HEK293 (cell line): Measurements from ENCODE around the gene SSMEM1.

Source experiments
- CTCF ChIA-PET: fragments of 350-600 bp; formaldehyde crosslinking; extraction: SDS; loops from one replicate; lab custom pipeline; 2021; ENCODE audit warnings: antibody characterized with exemption; lab: Yijun Ruan, JAX
- POLR2A ChIA-PET: fragments of 300-600 bp; formaldehyde crosslinking; extraction: SDS; loops from one replicate; lab custom pipeline; 2020; ENCODE audit warnings: antibody characterized with exemption, inconsistent platforms; lab: Yijun Ruan, JAX
- H3K27ac ChIP-seq: fragments of 200-500 bp; sonication (Bioruptor generic); 2 replicates; pipeline ENCODE4 v1.5.1; 2014; ENCODE audit warnings: low read depth, low read length, control low read depth, inconsistent platforms; ENCODE audit errors: extremely low read depth
- H3K36me3 ChIP-seq, 2 experiments: fragments of 200-500 bp in 1 of 2; sonication (Bioruptor generic) in 1 of 2; 1 replicate in 1 of 2; 2 replicates in 1 of 2; pipeline ENCODE4 v1.5.1; 2014 to 2017; ENCODE audit warnings: inconsistent platforms in 2 of 2, low read length in 2 of 2; ENCODE audit not compliant: control insufficient read depth in 2 of 2, insufficient read depth in 1 of 2
- H3K4me1 ChIP-seq: fragments of 200-500 bp; sonication (Bioruptor generic); 2 replicates; pipeline ENCODE4 v1.5.1; 2014; ENCODE audit warnings: mild to moderate bottlenecking, low read length, inconsistent platforms; ENCODE audit not compliant: control insufficient read depth, insufficient read depth
- H3K4me3 ChIP-seq: 2 replicates; pipeline ENCODE4 v1.5.1; 2011; ENCODE audit warnings: low read depth, mild to moderate bottlenecking, control low read depth, low read length, moderate library complexity
- H3K9me3 ChIP-seq: fragments of 200-500 bp; sonication (Bioruptor generic); 2 replicates; pipeline ENCODE4 v1.5.1; 2014; ENCODE audit warnings: low read depth, low read length, inconsistent platforms; ENCODE audit not compliant: control insufficient read depth, insufficient read depth
- BCL11A ChIP-seq: fragments of 450-650 bp; formaldehyde crosslinking; IDR thresholded peaks from 2 replicates; pipeline ENCODE4 v1.5.1; 2016; ENCODE audit warnings: low read depth, missing biosample characterization, missing genetic modification characterization
- GLIS2 ChIP-seq: fragments of 450-650 bp; formaldehyde crosslinking; IDR thresholded peaks from 2 replicates; pipeline ENCODE4 v1.5.1; 2016; ENCODE audit warnings: missing biosample characterization, missing genetic modification characterization
- MYNN ChIP-seq: fragments of 450-650 bp; formaldehyde crosslinking; IDR thresholded peaks from 2 replicates; pipeline ENCODE4 v1.5.1; 2016; ENCODE audit warnings: missing biosample characterization, missing genetic modification characterization, borderline replicate concordance
- OSR2 ChIP-seq: fragments of 450-650 bp; formaldehyde crosslinking; IDR thresholded peaks from 2 replicates; pipeline ENCODE4 v1.5.1; 2016; ENCODE audit warnings: missing biosample characterization, missing genetic modification characterization
- TSHZ1 ChIP-seq: fragments of 450-650 bp; formaldehyde crosslinking; IDR thresholded peaks from 2 replicates; pipeline ENCODE4 v1.5.1; 2016; ENCODE audit warnings: missing biosample characterization, missing genetic modification characterization, borderline replicate concordance
- WT1 ChIP-seq: fragments of 450-650 bp; formaldehyde crosslinking; IDR thresholded peaks from 2 replicates; pipeline ENCODE4 v1.5.1; 2016; ENCODE audit warnings: missing biosample characterization, missing genetic modification characterization
- ZNF239 ChIP-seq: fragments of 450-650 bp; formaldehyde crosslinking; IDR thresholded peaks from 2 replicates; pipeline ENCODE4 v1.5.1; 2016; ENCODE audit warnings: missing biosample characterization, missing genetic modification characterization
- ZNF324 ChIP-seq: fragments of 450-650 bp; formaldehyde crosslinking; IDR thresholded peaks from 2 replicates; pipeline ENCODE4 v1.5.1; 2016; ENCODE audit warnings: missing biosample characterization, missing genetic modification characterization
- ZNF354C ChIP-seq: fragments of 450-650 bp; formaldehyde crosslinking; IDR thresholded peaks from 2 replicates; pipeline ENCODE4 v1.5.1; 2016; ENCODE audit warnings: missing biosample characterization, missing genetic modification characterization, low read depth, borderline replicate concordance
- ZNF404 ChIP-seq: fragments of 450-650 bp; formaldehyde crosslinking; IDR thresholded peaks from 2 replicates; pipeline ENCODE4 v1.5.1; 2017; ENCODE audit warnings: missing biosample characterization, missing genetic modification characterization
- ZNF501 ChIP-seq: fragments of 450-650 bp; formaldehyde crosslinking; IDR thresholded peaks from 2 replicates; pipeline ENCODE4 v1.5.1; 2016; ENCODE audit warnings: missing biosample characterization, missing genetic modification characterization
- ZNF518A ChIP-seq: fragments of 450-650 bp; formaldehyde crosslinking; conservative IDR thresholded peaks from 2 replicates; pipeline ENCODE4 v1.5.1; 2016; ENCODE audit warnings: low read depth, missing biosample characterization, missing genetic modification characterization
- ZNF529 ChIP-seq: fragments of 450-650 bp; formaldehyde crosslinking; IDR thresholded peaks from 2 replicates; pipeline ENCODE4 v1.5.1; 2017; ENCODE audit warnings: missing genetic modification characterization, missing biosample characterization; ENCODE audit not compliant: insufficient replicate concordance
- ZNF571 ChIP-seq: fragments of 450-650 bp; formaldehyde crosslinking; IDR thresholded peaks from 2 replicates; pipeline ENCODE4 v1.5.0; 2017; ENCODE audit warnings: missing biosample characterization, missing genetic modification characterization
- ZNF621 ChIP-seq: fragments of 450-650 bp; formaldehyde crosslinking; IDR thresholded peaks from 2 replicates; pipeline ENCODE4 v1.5.1; 2017; ENCODE audit warnings: missing biosample characterization, missing genetic modification characterization
- ZNF626 ChIP-seq: fragments of 450-650 bp; sonication (Bioruptor Pico); formaldehyde crosslinking; IDR thresholded peaks from 2 replicates; pipeline ENCODE4 v1.5.1; 2018; ENCODE audit warnings: missing biosample characterization, missing genetic modification characterization, inconsistent platforms
- ZNF629 ChIP-seq: fragments of 450-650 bp; formaldehyde crosslinking; IDR thresholded peaks from 2 replicates; pipeline ENCODE4 v1.5.1; 2017; ENCODE audit warnings: missing biosample characterization, missing genetic modification characterization
- ZNF701 ChIP-seq: fragments of 450-650 bp; formaldehyde crosslinking; IDR thresholded peaks from 2 replicates; pipeline ENCODE4 v1.5.1; 2016; ENCODE audit warnings: missing biosample characterization, missing genetic modification characterization
- ZNF747 ChIP-seq: fragments of 450-650 bp; formaldehyde crosslinking; IDR thresholded peaks from 2 replicates; pipeline ENCODE4 v1.5.1; 2016; ENCODE audit warnings: missing biosample characterization, missing genetic modification characterization
- ZNF843 ChIP-seq: fragments of 450-650 bp; formaldehyde crosslinking; IDR thresholded peaks from 2 replicates; pipeline ENCODE4 v1.5.1; 2016; ENCODE audit warnings: missing biosample characterization, missing genetic modification characterization
- ZSCAN4 ChIP-seq: fragments of 450-650 bp; formaldehyde crosslinking; IDR thresholded peaks from 2 replicates; pipeline ENCODE4 v1.5.1; 2017; ENCODE audit warnings: missing biosample characterization, missing genetic modification characterization
- TF ChIP-seq, protein P1 (sequence below): fragments of 450-650 bp; formaldehyde crosslinking; IDR thresholded peaks from 2 replicates; pipeline ENCODE4 v1.5.1; 2017; ENCODE audit warnings: missing biosample characterization, missing genetic modification characterization

The SSMEM1 gene

DNA sequence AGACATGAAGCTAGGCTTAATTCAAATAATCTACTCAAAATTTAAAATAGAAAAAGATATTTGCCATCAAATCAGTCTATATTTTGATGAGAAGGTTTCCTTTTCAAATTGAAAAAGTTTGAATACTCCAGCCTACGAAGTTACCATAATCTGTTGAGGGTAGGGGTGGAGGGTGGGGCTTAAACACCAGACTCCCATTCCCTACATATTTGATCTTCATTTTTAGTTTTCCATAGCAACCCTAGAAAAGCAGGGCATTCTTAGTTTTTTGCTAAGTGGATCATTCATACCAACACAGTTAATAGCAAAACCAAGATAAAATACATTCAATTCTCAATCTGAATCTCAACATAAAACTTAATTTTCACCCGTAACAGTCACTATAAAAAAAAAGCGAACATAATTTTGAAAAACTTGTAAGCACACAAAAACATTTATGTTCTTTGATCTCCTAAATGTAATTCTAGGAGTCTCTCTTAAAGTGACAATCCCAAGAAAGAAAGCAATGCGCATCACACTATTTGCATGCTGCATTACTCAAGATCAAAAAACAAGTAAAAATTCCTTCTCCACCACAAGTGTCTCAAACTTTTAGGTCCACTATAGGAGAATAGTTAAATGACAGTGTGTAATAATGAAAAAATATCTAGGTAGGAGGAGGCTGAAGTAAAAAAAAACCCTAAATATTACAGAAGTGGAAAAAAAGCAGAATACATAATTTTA lies 33.3 kb upstream of the SSMEM1 start (continued):
- no peak for TF ChIP-seq ZSCAN4 (tag by site-specific recombination)
- no peak for TF ChIP-seq MYNN (tag by site-specific recombination)
- TF ChIP-seq ZNF571 = no peak
- TF ChIP-seq ZNF354C (tag by site-specific recombination) = no peak
- TF ChIP-seq, all 188 proteins: peak for 0

DNA sequence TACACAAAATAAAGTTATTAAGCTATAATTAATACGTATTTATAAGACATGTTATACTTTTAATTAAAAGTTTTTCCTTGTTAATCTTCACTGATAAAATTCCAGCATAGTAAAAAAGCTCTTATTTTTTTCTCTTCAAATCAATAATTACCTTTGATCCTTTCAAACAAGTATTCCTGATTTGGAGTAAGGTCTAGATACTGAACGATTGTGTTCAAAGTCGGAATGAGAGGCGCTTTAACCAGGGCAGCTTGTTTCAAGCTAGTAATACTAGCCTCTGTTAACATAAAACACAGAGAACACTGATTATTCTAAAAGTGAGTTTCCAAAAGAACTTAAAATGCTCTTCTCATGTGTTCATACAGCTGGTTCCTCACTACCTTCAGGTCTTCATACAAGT lies 29.4 kb upstream of the SSMEM1 start:
- CTCF ChIA-PET = no interaction called here
- peaks cover 43 to 60% of the 10 kb centered on the region in 2 experiments for H3K36me3 ChIP-seq
- POLR2A ChIA-PET = no interaction called here

More for the DNA sequence above, 29.4 kb upstream of the SSMEM1 start:
- H3K9me3 ChIP-seq = no peaks in the 10 kb centered on the region
- TF ChIP-seq ZNF501 (tag by site-specific recombination) = no peak
- no peak for TF ChIP-seq ZNF529 (tag by site-specific recombination)
- no peak for TF ChIP-seq ZNF404
- TF ChIP-seq ZNF239 (tag by site-specific recombination) = no peak
- TF ChIP-seq ZNF701 = no peak
- no peak for TF ChIP-seq TSHZ1
- no peak for TF ChIP-seq GLIS2 (tag by site-specific recombination)
- no peak for TF ChIP-seq ZNF621 (tag by site-specific recombination)
- TF ChIP-seq BCL11A (tag by site-specific recombination) = no peak
- no peak for TF ChIP-seq ZNF518A (tag by site-specific recombination)
- no peak for TF ChIP-seq ZNF843 (tag by site-specific recombination)
- TF ChIP-seq ZNF324 (tag by site-specific recombination) = no peak
- no peak for TF ChIP-seq ZNF747
- no peak for TF ChIP-seq ZNF626 (tag by site-specific recombination)
- TF ChIP-seq, protein P1, sequence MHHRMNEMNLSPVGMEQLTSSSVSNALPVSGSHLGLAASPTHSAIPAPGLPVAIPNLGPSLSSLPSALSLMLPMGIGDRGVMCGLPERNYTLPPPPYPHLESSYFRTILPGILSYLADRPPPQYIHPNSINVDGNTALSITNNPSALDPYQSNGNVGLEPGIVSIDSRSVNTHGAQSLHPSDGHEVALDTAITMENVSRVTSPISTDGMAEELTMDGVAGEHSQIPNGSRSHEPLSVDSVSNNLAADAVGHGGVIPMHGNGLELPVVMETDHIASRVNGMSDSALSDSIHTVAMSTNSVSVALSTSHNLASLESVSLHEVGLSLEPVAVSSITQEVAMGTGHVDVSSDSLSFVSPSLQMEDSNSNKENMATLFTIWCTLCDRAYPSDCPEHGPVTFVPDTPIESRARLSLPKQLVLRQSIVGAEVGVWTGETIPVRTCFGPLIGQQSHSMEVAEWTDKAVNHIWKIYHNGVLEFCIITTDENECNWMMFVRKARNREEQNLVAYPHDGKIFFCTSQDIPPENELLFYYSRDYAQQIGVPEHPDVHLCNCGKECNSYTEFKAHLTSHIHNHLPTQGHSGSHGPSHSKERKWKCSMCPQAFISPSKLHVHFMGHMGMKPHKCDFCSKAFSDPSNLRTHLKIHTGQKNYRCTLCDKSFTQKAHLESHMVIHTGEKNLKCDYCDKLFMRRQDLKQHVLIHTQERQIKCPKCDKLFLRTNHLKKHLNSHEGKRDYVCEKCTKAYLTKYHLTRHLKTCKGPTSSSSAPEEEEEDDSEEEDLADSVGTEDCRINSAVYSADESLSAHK (tag by site-specific recombination) = no peak
- no peak for TF ChIP-seq WT1
- TF ChIP-seq OSR2 (tag by site-specific recombination) = no peak
- TF ChIP-seq ZNF629 = no peak
- H3K4me1 ChIP-seq = no peaks in the 10 kb centered on the region
- no peak overlapping the region for H3K4me3 ChIP-seq
- no peak overlapping the region for H3K27ac ChIP-seq
